ENCODE results near the gene TEX53.

The TEX53 gene

GRCh38 chr9:114689813-114690212 is 32.2 kb upstream of the TEX53 start:
- CTCF ChIA-PET: interaction anchor here (1.3 to 6.1 kb wide), 5 partner anchors 8 to 284 kb away, joined by 3 to 67 read pairs (median 5); partner anchors contain the start of gene TEX48
- DNase-seq (ENCODE audit: extremely low spot score): no peak
- no peak for TF ChIP-seq CTCF (IDR thresholded peaks at IDR 0.05; ENCODE audit: control extremely low read depth, extremely low read depth, low read depth, missing control alignments)
- POLR2A ChIA-PET: no interaction called here

GRCh38 chr9:114688909-114689610 is 31.5 kb upstream of the TEX53 start:
- DNase-seq (ENCODE audit: extremely low spot score): no peak
- CTCF ChIA-PET: interaction anchor here (1.4 to 6.1 kb wide), 5 partner anchors 8 to 284 kb away, joined by 3 to 67 read pairs (median 5); partner anchors contain the start of gene TEX48
- TF ChIP-seq CTCF (IDR thresholded peaks at IDR 0.05; ENCODE audit: control extremely low read depth, extremely low read depth, low read depth, missing control alignments): no peak
- POLR2A ChIA-PET: no interaction called here

DNA sequence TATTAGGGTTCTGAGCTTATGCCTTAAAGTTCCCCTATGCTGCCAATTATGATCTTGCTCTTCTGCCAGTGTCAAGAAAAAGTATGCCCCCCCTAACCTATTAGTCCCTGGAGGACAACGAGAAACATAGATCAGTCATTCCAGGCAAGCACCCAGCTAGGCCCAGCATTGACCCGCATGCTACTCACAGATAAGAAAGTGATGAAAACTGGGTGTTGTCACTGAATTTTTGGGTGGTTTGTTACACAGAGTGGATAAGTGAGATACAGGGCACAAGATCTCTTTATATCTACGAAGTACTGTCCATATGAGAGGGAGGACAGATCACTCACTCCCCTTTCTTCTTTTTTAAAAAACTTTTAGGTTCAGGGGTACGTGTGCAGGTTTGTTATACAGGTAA is 30.8 kb upstream of the TEX53 start:
- DNase-seq (ENCODE audit: extremely low spot score): no peak
- no peak for TF ChIP-seq CTCF (IDR thresholded peaks at IDR 0.05; ENCODE audit: control extremely low read depth, extremely low read depth, low read depth, missing control alignments)
- ChIA-PET POLR2A (no interaction called here), CTCF (interaction anchor here (1.0 to 6.1 kb wide), 6 partner anchors 7 to 327 kb away, joined by 3 to 67 read pairs (median 4); partner anchors contain the start of gene TEX48)

DNA sequence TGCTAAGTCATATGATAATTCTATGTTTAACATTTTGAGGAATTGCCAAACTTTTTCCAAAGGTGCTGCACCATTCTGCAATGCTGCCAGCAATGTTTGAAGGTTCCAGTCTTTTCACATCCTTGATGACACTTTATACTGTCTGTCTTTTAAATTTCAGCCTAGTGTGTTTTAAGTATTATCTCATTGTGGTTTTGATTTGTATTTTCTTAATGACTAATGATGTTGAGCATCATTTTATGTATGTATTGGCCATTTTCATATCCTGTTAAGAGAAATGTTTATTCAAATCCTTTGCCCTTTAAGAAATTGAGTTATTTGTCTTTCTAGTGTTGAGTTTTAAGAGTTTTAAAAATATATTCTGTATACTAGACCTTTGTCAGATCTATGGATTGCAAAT is 29.4 kb upstream of the TEX53 start:
- no peak for TF ChIP-seq CTCF (IDR thresholded peaks at IDR 0.05; ENCODE audit: control extremely low read depth, extremely low read depth, low read depth, missing control alignments)
- DNase-seq (ENCODE audit: extremely low spot score): no peak
- POLR2A ChIA-PET: no interaction called here
- CTCF ChIA-PET: no interaction called here

DNA sequence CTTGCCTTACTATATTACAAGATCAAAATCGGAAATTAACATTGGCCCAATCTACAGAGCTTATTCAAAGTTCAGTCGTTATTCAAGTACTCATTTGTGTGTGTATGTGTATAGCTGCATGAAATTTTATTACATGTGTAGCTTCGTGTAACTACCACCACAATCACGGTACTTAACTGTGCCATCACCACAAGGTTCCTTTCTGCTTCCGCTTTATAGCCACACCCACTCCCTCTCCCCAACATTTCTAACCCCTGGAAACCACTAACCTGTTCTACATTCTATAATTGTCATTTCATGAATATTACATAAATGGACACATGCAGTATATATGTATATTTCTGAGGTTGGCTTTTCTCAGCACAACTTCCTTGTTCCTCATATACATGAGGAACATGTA is 28.3 kb upstream of the TEX53 start:
- DNase-seq (ENCODE audit: extremely low spot score): no peak
- CTCF ChIA-PET: interaction anchor here (1.1 to 1.9 kb wide), 4 partner anchors 11 to 329 kb away, joined by 3 to 5 read pairs (median 4); no protein-coding TSS in a partner anchor
- TF ChIP-seq CTCF (IDR thresholded peaks at IDR 0.05; ENCODE audit: control extremely low read depth, extremely low read depth, low read depth, missing control alignments): no peak
- POLR2A ChIA-PET: no interaction called here

GRCh38 chr9:114684036-114684435 is 26.4 kb upstream of the TEX53 start:
- TF ChIP-seq CTCF (IDR thresholded peaks at IDR 0.05; ENCODE audit: control extremely low read depth, extremely low read depth, low read depth, missing control alignments): no peak
- no peak for DNase-seq (ENCODE audit: extremely low spot score)
- ChIA-PET POLR2A (no interaction called here), CTCF (interaction anchor here (0.7 to 4.9 kb wide), 5 partner anchors 15 to 331 kb away, joined by 3 to 35 read pairs (median 5); no protein-coding TSS in a partner anchor)

All from GM10248 (cell line).